Tongue (tissue), 2 donors: ENCODE data around the gene MPV17L2. TPM values are rescaled to one million over a fixed set of nuclear protein-coding genes. Genes with fewer than 3 reads are reported as not detected.
A peak's percentile ranks its signal among the peaks of the same experiment; 100 is the strongest.

ENCODE experiments used
- DNase-seq: peaks from one replicate; pipeline ENCODE4 v3.0.0-alpha.2; 2015
- total RNA-seq: library from RNA; depleted of rRNA; stranded (reverse); fragments of >200 nt; gene quantifications from one replicate; pipeline ENCODE4 v1.2.3, GENCODE V29; 2014

Gene MPV17L2
- total RNA-seq, 1 donor from 2014 or later = 6.5 TPM

- DNase-seq = no peak
Measured at GRCh38 chr19:18218600-18218999, 25.6 kb downstream of the MPV17L2 start.

DNA sequence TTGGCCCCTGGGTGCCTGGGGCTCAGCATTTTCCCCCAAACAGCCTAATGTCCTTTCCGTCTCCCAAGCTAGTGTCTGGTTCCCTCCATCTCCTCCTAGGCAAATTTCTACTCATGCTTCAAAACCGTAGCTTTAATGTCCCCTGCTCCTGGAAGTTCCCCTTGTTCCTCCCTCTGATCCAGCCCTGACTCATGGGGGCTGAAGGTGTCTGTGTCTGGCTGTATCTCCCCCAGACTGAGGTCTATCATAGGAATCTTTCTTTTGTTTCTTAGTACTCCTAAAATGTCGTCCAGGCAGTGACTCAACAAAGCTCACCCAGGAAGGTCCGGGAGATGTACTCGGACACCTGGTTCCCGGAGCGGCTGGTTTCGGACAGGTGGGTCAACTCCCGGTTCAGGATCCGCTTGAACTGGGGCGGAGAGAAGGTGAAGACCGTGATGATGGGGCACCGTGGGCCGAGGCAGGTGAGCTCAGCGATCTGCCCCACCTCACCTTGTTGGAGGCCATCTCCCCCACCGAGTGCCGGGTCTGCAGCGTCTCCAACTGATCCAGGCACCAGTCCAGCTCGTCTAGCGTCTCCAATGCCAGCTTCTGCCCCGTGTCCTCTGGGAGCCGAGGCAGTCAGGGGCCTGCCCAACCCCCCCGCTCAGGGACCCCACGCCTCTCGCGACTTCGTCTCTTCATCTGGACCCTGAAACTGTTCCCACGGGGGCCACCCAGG is 27.1 kb downstream of the MPV17L2 start:
- no peak for DNase-seq

GRCh38 chr19:18220632-18221275 is 27.7 kb downstream of the MPV17L2 start:
- no peak for DNase-seq

GRCh38 chr19:18221815-18222725 is 29.1 kb downstream of the MPV17L2 start:
- no peak for DNase-seq

- peak; percentile 22 for DNase-seq
Measured at GRCh38 chr19:18223860-18224524, 31.0 kb downstream of the MPV17L2 start.

DNA sequence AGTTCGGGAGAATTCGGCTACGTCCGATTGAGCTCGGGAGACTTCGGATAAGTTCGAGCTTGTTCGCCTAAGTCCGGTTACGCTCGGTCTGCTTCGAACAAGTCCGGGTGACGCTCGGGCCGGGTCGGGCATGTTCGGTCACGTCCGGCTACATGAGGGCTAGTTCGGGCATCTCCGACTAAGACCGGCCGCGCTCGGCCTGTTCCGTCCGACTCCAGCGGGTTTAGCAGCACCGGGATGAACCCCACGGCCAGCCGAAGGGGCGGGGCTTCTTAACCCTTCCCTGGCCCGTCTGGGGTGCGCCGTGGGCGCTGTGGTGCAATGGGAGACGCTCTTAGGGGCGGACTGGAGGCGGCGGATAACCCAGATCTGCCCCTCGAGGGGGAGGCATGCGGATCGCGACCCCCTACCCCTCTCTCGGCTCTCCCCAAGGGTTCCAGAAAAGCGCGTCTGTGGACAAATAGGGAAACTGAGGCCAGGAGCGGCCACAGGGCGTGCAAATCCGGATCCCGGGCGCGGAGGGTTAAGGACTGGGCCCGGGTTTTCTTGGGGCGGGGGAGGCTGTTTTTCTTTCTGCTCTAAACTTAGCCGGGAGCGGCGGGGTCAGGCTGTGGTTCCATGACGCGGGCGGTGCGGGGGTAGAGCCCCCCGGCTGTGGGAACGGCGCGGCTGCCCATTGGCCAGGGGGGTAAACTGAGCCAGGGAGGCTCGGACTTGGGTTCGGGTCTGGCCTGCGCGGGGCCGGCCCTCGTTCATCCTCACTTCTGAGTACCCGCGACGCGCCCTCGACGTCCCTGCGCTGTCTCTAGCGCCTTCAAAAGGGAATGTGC is 31.7 kb downstream of the MPV17L2 start:
- peak; percentile 98 for DNase-seq

GRCh38 chr19:18225355-18225701 is 32.3 kb downstream of the MPV17L2 start:
- DNase-seq = no peak

DNA sequence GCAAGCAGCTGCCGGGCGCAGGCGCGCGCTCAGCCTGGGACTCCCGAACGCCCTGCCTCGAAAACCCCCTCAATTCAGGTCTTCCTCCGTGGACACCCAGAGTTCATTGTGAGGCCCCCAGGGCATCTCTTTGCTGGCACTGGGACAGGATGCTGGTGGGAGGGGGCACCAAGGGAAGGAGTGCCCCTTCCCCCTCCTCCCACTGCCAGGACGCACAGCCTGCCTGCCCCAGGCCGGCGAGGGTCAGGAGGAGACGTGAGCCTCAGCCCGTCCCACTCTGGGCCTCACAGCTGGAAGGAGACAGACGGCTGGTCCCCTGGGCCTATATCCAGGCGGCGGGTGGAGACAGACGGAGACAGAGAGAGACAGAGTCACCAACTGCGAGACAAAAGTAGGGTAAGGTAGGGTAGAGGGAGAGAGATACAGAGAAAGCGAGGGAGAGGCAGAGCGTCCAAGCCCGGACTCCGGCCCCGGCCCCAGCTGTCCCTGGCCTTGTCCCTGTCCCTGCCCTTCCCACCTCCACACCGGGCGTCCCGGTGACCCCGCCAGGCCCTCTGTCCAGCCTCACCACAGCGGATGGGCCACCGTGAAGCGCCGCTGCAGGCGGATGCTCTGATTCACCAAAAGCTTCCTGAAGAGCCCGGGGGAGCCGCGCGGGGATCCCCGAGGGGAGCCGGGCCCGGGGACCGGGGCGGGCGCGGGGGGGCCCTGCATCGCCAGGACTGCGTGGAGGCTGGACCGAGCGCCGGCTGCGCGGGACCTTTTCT is 32.9 kb downstream of the MPV17L2 start, which contains the start of gene PDE4C:
Gene PDE4C (minus strand): TSS at position 737 of the 767 bp plus-strand sequence. CDS start 23 bp downstream, at position 714.
- peak; percentile 37 for DNase-seq

DNA sequence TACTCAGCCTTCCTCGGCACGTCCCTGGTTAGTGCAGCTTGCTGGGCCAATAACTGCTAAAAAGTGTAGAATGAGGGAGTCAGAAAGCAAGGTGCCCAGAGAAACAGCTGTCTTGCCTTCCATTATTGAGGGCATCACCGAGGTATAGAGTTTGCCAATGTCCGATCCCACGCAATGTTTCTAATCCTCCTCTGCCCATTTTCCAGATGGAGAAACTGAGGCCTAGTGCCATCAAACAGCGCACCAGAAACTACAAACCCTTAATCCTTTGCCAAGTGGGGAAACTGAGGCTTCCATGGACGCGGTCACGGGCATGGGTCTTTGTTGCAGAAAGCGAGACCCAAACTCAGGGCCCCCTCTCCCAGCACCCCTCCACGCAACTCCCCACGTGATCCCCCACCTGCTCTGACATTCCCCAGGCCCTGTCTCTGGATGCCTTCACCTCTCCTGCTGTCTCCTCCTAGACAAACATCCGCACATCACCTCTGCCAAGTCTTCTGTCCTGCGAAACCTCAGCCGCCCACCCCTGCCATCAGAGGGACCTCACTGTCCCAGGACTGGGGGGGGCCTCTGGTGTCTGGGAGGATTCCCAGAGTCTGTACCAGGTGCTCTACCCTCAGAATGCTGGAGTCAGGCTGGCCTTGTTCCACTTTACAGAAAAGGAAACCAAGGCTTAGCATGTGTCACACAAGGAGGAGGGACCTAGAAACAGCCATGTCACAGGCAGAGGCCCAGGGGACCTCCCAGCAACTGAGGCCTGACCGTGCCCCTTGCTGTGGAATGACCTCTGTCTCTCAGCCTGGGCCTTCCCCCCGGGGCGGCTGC is 34.1 kb downstream of the MPV17L2 start:
- peak; percentile 40 for DNase-seq

DNA sequence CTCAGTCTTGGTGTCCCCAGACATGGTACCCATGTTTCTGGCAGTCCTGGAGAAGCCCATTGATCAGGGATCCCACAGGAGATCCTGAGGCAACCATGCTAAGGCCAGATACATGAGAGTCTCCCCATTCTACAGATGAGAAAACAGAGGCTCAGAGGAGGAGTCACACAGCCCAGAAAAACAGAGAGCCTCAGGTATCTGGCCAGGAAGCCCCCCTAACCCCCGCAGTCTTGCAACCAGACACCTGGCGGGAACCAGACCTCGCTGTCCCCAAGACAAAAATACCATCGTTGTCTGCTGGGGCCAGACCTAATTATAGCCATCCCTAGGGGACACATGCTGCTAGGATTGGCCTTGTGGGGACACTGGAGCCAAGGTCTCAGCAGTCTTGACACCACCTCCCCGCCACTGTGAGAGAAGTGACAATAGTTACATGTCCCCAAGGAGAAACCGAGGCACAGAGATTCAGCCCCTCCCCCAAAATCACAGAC is 34.8 kb downstream of the MPV17L2 start:
- no peak for DNase-seq

GRCh38 chr19:18229474-18229873 is 36.5 kb downstream of the MPV17L2 start:
- no peak for DNase-seq

DNA sequence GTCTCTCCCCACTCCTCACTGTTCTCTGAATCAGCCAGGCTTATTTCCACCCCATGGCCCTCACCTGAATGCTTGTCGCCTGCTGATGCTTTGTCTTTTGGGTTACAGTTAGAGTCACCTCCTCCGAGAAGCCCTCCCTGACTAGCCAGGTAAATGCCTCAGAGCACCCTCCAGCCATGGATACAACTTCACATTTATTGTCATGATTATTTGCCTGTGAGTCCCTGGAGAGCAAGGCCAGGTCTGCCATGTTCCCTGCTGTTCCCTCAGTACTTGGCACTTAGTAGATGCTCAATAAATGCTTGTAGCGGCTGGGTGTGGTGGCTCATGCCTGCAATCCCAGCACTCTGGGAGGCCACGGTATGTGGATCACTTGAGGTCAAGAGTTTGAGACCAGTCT is 36.9 kb downstream of the MPV17L2 start:
- no peak for DNase-seq

- DNase-seq = no peak
Measured at GRCh38 chr19:18230941-18231734, 38.1 kb downstream of the MPV17L2 start.

- DNase-seq = no peak
Measured at GRCh38 chr19:18231775-18232174, 38.8 kb downstream of the MPV17L2 start.

GRCh38 chr19:18232540-18233223 is 39.7 kb downstream of the MPV17L2 start:
- DNase-seq = no peak

DNA sequence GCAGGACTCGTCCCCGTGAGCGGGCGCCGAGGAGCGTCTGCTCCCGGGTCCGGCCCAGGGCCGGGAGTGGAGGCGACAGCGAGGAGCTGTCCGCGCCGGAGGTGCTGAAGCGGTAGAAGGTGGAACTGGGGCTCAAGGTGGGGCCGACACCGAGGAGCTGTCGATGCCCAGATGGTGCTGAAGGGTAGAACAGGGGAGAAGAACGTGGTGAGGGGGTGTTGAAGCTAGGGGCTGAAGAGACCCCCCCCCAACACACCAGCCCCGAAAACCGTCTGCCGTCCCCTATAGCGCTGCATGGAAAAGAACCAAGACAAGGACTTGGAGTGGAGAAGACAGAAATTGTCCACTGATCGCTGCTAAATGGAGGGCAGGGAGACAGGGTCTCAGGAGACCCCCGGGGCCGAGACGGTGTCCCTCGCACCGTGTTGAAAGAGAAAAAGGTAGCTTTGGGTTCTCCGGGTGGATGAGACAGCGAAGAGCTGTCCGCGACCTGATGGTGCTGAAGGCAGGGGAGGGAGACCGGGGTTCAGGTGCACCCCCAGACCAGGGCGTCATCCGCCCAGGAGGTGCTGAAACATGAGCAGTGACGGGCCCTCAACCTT is 40.3 kb downstream of the MPV17L2 start:
- peak; percentile 74 for DNase-seq

- no peak for DNase-seq
Measured at GRCh38 chr19:18234194-18234593, 41.2 kb downstream of the MPV17L2 start.

GRCh38 chr19:18239303-18239702 is 46.3 kb downstream of the MPV17L2 start:
- no peak for DNase-seq
